Measurements from ENCODE around the gene PRKAG2.

PRKAG2 gene

GRCh38 chr7:151891182-151891581 lies 14.3 kb upstream of the PRKAG2 start:
- H2AFZ ChIP-seq (ENCODE audit: low read depth, low read length, severe bottlenecking), result no peak overlapping the region
- no peak overlapping the region for H3K27ac ChIP-seq (ENCODE audit: low read depth, low read length)
- H3K27me3 ChIP-seq (ENCODE audit: low read length), result no peaks in the 10 kb centered on the region
- no peaks in the 10 kb centered on the region for H3K9me3 ChIP-seq (ENCODE audit: insufficient read depth, low read length)
- H3K79me2 ChIP-seq (ENCODE audit: insufficient read depth, low read length), result no peaks in the 10 kb centered on the region
- no peak overlapping the region for H3K4me2 ChIP-seq (ENCODE audit: low read depth, low read length, poor library complexity, severe bottlenecking)
- H3K4me3 ChIP-seq (ENCODE audit: insufficient read depth, low read length, poor library complexity, severe bottlenecking), result no peak overlapping the region
- TF ChIP-seq EZH2phosphoT487 (conservative IDR thresholded peaks at IDR 0.05; ENCODE audit: low read length) (no peak), CTCF (IDR thresholded peaks at IDR 0.05; ENCODE audit: insufficient read depth, low read length, poor library complexity, severe bottlenecking) (no peak)
- no peaks in the 10 kb centered on the region for H3F3A ChIP-seq (ENCODE audit: insufficient read depth)
- no peak overlapping the region for H3K9ac ChIP-seq (ENCODE audit: low read length)
- H3K9me2 ChIP-seq (replicated peaks; ENCODE audit: insufficient read depth, low read length), result no peaks in the 10 kb centered on the region
- no peaks in the 10 kb centered on the region for H4K20me1 ChIP-seq (ENCODE audit: low read depth, low read length)
- H3K36me3 ChIP-seq (ENCODE audit: low read length), result no peaks in the 10 kb centered on the region

- H3K27me3 ChIP-seq (ENCODE audit: low read length), result no peaks in the 10 kb centered on the region
Measured at GRCh38 chr7:151890355-151891004, 13.6 kb upstream of the PRKAG2 start.

GRCh38 chr7:151889406-151890354 lies 12.8 kb upstream of the PRKAG2 start:
- no peak for TF ChIP-seq EZH2phosphoT487 (conservative IDR thresholded peaks at IDR 0.05; ENCODE audit: low read length)
- no peak for TF ChIP-seq CTCF (IDR thresholded peaks at IDR 0.05; ENCODE audit: insufficient read depth, low read length, poor library complexity, severe bottlenecking)
- no peak overlapping the region for H3K4me3 ChIP-seq (ENCODE audit: insufficient read depth, low read length, poor library complexity, severe bottlenecking)
- no peak overlapping the region for H3K4me2 ChIP-seq (ENCODE audit: low read depth, low read length, poor library complexity, severe bottlenecking)
- no peaks in the 10 kb centered on the region for H3K36me3 ChIP-seq (ENCODE audit: low read length)
- H3F3A ChIP-seq (ENCODE audit: insufficient read depth), result no peaks in the 10 kb centered on the region
- no peaks in the 10 kb centered on the region for H3K9me3 ChIP-seq (ENCODE audit: insufficient read depth, low read length)
- H3K9me2 ChIP-seq (replicated peaks; ENCODE audit: insufficient read depth, low read length), result no peaks in the 10 kb centered on the region
- no peaks in the 10 kb centered on the region for H3K79me2 ChIP-seq (ENCODE audit: insufficient read depth, low read length)
- H2AFZ ChIP-seq (ENCODE audit: low read depth, low read length, severe bottlenecking), result no peak overlapping the region
- no peaks in the 10 kb centered on the region for H3K27me3 ChIP-seq (ENCODE audit: low read length)
- no peak overlapping the region for H3K27ac ChIP-seq (ENCODE audit: low read depth, low read length)
- H3K9ac ChIP-seq (ENCODE audit: low read length), result no peak overlapping the region
- H4K20me1 ChIP-seq (ENCODE audit: low read depth, low read length), result no peaks in the 10 kb centered on the region

More at GRCh38 chr7:151890355-151891004, 13.6 kb upstream of the PRKAG2 start:
- H3K27ac ChIP-seq (ENCODE audit: low read depth, low read length), result no peak overlapping the region
- H3K4me2 ChIP-seq (ENCODE audit: low read depth, low read length, poor library complexity, severe bottlenecking), result no peak overlapping the region
- no peaks in the 10 kb centered on the region for H3K9me3 ChIP-seq (ENCODE audit: insufficient read depth, low read length)
- TF ChIP-seq CTCF (IDR thresholded peaks at IDR 0.05; ENCODE audit: insufficient read depth, low read length, poor library complexity, severe bottlenecking) (no peak), EZH2phosphoT487 (conservative IDR thresholded peaks at IDR 0.05; ENCODE audit: low read length) (no peak)
- no peaks in the 10 kb centered on the region for H3K79me2 ChIP-seq (ENCODE audit: insufficient read depth, low read length)
- H3F3A ChIP-seq (ENCODE audit: insufficient read depth), result no peaks in the 10 kb centered on the region
- no peak overlapping the region for H2AFZ ChIP-seq (ENCODE audit: low read depth, low read length, severe bottlenecking)
- H3K36me3 ChIP-seq (ENCODE audit: low read length), result no peaks in the 10 kb centered on the region
- no peaks in the 10 kb centered on the region for H4K20me1 ChIP-seq (ENCODE audit: low read depth, low read length)
- no peaks in the 10 kb centered on the region for H3K9me2 ChIP-seq (replicated peaks; ENCODE audit: insufficient read depth, low read length)
- H3K4me3 ChIP-seq (ENCODE audit: insufficient read depth, low read length, poor library complexity, severe bottlenecking), result no peak overlapping the region
- H3K9ac ChIP-seq (ENCODE audit: low read length), result no peak overlapping the region
